Measurements from ENCODE around the gene INSYN2A.

INSYN2A gene

DNA sequence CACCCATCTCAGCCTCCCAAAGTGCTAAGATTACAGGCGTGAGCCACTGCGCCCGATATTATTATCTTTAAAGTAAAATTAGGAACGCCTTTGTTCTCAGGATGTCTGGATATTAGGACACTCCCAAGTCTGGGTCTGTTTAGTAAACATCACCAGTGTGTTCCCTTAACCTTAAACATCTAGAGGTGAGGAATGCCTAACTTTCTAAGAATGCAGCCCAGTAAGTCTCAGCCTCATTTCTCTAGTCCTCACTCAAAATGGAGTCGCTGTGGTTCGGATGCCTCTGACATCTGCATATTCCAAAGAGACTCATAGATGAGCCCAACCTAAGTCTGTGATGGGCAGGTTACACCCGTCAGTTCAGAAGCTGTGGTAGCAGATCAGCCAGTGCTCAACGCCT, 4.3 kb upstream of the INSYN2A start:
- peaks cover 24% of the 10 kb centered on the region for H3K27me3 ChIP-seq
- TF ChIP-seq, protein P1, sequence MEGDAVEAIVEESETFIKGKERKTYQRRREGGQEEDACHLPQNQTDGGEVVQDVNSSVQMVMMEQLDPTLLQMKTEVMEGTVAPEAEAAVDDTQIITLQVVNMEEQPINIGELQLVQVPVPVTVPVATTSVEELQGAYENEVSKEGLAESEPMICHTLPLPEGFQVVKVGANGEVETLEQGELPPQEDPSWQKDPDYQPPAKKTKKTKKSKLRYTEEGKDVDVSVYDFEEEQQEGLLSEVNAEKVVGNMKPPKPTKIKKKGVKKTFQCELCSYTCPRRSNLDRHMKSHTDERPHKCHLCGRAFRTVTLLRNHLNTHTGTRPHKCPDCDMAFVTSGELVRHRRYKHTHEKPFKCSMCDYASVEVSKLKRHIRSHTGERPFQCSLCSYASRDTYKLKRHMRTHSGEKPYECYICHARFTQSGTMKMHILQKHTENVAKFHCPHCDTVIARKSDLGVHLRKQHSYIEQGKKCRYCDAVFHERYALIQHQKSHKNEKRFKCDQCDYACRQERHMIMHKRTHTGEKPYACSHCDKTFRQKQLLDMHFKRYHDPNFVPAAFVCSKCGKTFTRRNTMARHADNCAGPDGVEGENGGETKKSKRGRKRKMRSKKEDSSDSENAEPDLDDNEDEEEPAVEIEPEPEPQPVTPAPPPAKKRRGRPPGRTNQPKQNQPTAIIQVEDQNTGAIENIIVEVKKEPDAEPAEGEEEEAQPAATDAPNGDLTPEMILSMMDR (IDR thresholded peaks at IDR 0.05; ENCODE audit: low read depth, low read length): no peak
- no peak for DNase-seq
- H3K4me3 ChIP-seq (ENCODE audit: low read depth, low read length): no peak overlapping the region
- H3K4me1 ChIP-seq: no peaks in the 10 kb centered on the region
- H3K36me3 ChIP-seq: no peaks in the 10 kb centered on the region
- H3K9me3 ChIP-seq: no peaks in the 10 kb centered on the region

DNA sequence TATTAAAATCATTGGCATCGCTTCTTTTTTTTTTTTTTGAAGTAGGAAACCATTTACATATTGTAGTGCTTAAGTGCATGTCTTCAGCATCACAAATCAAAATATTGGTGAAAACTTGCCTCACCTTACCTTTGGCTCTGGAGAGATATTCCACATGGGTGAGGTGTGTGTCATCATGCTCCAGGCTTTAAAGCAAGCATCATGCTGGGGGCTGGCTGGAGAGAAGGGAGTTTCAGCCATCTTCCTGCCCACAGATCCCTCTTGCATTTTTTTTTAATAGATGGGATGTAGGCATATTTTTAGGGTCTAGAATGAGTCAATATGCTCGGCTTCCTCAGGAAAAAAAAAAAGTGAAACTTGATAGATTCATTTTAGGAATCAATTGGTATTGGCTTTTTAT, 2.3 kb upstream of the INSYN2A start:
- TF ChIP-seq, protein P1 (IDR thresholded peaks at IDR 0.05; ENCODE audit: low read depth, low read length): no peak

GRCh38 chr10:127198307-127198706, 1.9 kb upstream of the INSYN2A start:
- H3K27me3 ChIP-seq: peaks cover 48% of the 10 kb centered on the region
- TF ChIP-seq, protein P1 (IDR thresholded peaks at IDR 0.05; ENCODE audit: low read depth, low read length): no peak
- DNase-seq: no peak
- H3K4me1 ChIP-seq: no peaks in the 10 kb centered on the region
- no peaks in the 10 kb centered on the region for H3K36me3 ChIP-seq
- no peak overlapping the region for H3K4me3 ChIP-seq (ENCODE audit: low read depth, low read length)
- H3K9me3 ChIP-seq: no peaks in the 10 kb centered on the region

More for the DNA sequence above, 2.3 kb upstream of the INSYN2A start:
- Histone ChIP-seq H3K4me1 (no peaks in the 10 kb centered on the region), H3K4me3 (ENCODE audit: low read depth, low read length) (no peak overlapping the region), H3K9me3 (no peaks in the 10 kb centered on the region), H3K27me3 (peaks cover 44% of the 10 kb centered on the region), H3K36me3 (no peaks in the 10 kb centered on the region)
- DNase-seq: no peak

GRCh38 chr10:127197154-127197432, 702 bp upstream of the INSYN2A start:
- DNase-seq: no peak
- H3K27me3 ChIP-seq: peaks cover 51% of the 10 kb centered on the region
- no peaks in the 10 kb centered on the region for H3K4me1 ChIP-seq
- H3K4me3 ChIP-seq (ENCODE audit: low read depth, low read length): no peak overlapping the region
- no peaks in the 10 kb centered on the region for H3K9me3 ChIP-seq
- no peaks in the 10 kb centered on the region for H3K36me3 ChIP-seq
- TF ChIP-seq, protein P1 (IDR thresholded peaks at IDR 0.05; ENCODE audit: low read depth, low read length): no peak

- Histone ChIP-seq H3K4me3 (ENCODE audit: low read depth, low read length) (no peak overlapping the region), H3K36me3 (no peaks in the 10 kb centered on the region), H3K9me3 (no peaks in the 10 kb centered on the region), H3K4me1 (no peaks in the 10 kb centered on the region), H3K27me3 (peaks cover 54% of the 10 kb centered on the region)
- DNase-seq: no peak
- TF ChIP-seq, protein P1 (IDR thresholded peaks at IDR 0.05; ENCODE audit: low read depth, low read length): no peak
Observed at GRCh38 chr10:127195571-127196281, 665 bp downstream of the INSYN2A start.

DNA sequence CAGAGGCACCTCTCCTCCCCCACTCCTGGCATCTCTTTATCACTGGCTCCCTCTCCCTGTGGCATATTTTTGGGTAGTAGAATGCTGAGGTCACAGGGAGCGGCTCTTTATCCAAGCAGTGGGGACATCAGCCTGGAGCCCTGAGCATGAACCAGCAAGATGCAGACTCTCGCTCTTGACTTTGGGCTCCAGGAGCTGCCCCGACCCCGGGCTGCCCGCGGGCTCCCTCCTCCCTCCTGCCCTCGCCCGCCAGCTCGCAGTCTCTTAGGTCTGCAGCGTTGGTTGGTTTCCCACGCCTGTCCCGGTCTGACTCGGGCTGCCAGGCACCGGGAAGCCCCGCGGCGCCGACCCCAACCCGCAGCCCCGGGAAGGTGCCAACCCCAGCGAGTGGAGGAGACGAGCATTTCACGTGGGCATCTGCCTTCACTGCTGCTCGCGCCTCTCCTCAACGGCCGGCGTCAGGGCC, 1.3 kb downstream of the INSYN2A start:
- no peak for DNase-seq
- Histone ChIP-seq H3K4me1 (no peaks in the 10 kb centered on the region), H3K27me3 (peaks cover 54% of the 10 kb centered on the region), H3K36me3 (no peaks in the 10 kb centered on the region), H3K9me3 (no peaks in the 10 kb centered on the region), H3K4me3 (ENCODE audit: low read depth, low read length) (no peak overlapping the region)
- TF ChIP-seq, protein P1 (IDR thresholded peaks at IDR 0.05; ENCODE audit: low read depth, low read length): no peak

Measured in BE2C (cell line).